ENCODE data around the gene AK2. TPM values are rescaled to one million over a fixed set of nuclear protein-coding genes. Genes with fewer than 3 reads are reported as not detected.

Gene AK2
- total and polyA plus RNA-seq, 2 donors (not counting 1 experiment from before 2014, with no cell fraction given), result 66.8 to 109 TPM

DNA sequence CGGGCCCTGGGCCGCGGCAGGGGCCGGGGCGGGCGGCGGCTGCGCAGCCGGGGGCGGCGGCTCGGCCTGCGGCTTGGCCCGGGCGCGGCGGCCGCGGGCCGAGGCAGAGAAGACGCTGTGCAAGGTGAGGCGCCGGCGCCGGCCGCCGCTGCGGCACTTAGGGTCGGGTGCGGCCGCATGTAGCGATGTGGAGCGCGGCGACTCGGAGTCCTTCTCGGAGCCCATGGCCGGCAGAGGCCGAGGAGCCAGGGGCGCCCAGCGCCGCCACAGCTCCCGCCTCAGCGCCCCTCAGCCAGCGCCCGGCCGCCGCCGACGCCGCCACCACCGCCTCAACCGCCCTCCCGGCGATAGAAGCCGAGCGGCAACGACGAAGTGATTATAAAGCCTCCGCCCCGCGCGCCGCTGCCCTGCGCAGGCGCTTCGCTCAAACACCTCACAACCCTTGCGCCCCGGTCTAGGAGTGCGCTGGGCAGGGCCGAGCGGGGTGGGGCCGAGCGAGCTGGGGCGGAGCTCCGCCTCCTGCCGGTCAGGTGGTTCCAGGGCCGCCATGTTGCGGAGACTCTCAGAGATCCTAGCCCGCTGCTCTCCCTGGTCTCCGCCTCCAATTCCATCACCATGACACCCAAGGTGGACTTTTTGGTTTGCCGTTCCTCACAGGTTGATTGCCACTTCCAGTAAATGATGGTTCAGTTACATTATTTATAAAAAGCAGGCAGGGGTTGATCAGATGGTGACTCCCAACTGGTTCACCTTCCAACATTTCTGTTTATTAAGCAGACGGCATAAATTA lies 72.0 kb downstream of the AK2 start, which contains the start of gene RNF19B:
Gene RNF19B (minus strand): TSS at position 349 of the 790 bp plus-strand sequence. CDS start 124 bp downstream, at position 225.
- Mint-ChIP-seq H3K4me3 (peak within 1 kb of the TSS; percentile 91), H3K27ac (peak within 1 kb of the TSS; percentile 93), H3K4me1 (peaks cover 36% of the 10 kb centered on the region), H3K27me3 (no peaks in the 10 kb centered on the region), H3K9me3 (ENCODE audit: insufficient read depth) (no peaks in the 10 kb centered on the region)
- peak; percentile 97 for DNase-seq
- peaks cover 41% of the 10 kb centered on the region for H3K79me2 ChIP-seq (ENCODE audit: control insufficient read depth, insufficient read depth, low read length)
- peak within 1 kb of the TSS; percentile 92 for H3K4me2 ChIP-seq (replicated peaks; ENCODE audit: low read depth, low read length, poor library complexity, severe bottlenecking)
- peak within 1 kb of the TSS; percentile 51 to 94 (median 68) for H3K4me3 ChIP-seq (ENCODE audit: control extremely low read depth in 1 of 5, extremely low read depth in 1 of 5, insufficient read depth in 1 of 5, low read depth in 2 of 5, low read length in 4 of 5)
- H2AFZ ChIP-seq (ENCODE audit: insufficient read depth, low read depth, low read length, poor library complexity, severe bottlenecking), result peak within 1 kb of the TSS; percentile 92
- intact Hi-C loops (cut with micrococcal nuclease), result loop anchor here (1.0 to 5.0 kb wide), 8 partner anchors 17 to 312 kb away; partner anchors contain the start of genes AZIN2, RBBP4, S100PBP and TRIM62
- WGBS (ENCODE audit: insufficient coverage), result under 1% methylated on average over 80 of the region's 83 CpGs
- no peaks in the 10 kb centered on the region for H3K27me3 ChIP-seq (replicated peaks in 1 of 4; ENCODE audit: control extremely low read depth in 1 of 4, control insufficient read depth in 3 of 4, insufficient read depth in 4 of 4, low read length in 3 of 4)
- H3K9ac ChIP-seq (ENCODE audit: low read length), result peak within 1 kb of the TSS; percentile 75
- H3K4me1 ChIP-seq (ENCODE audit: control insufficient read depth in 2 of 2, insufficient read depth in 2 of 2, low read length in 2 of 2), result peaks cover 30 to 35% of the 10 kb centered on the region in 2 donors
- H3K27ac ChIP-seq (ENCODE audit: low read length in 2 of 2), result peak within 1 kb of the TSS; percentile 76 to 84
- ChIA-PET POLR2A (interaction anchor here (0.9 to 2.7 kb wide), 5 partner anchors 10 to 33 kb away, joined by 3 to 34 read pairs (median 8); no protein-coding TSS in a partner anchor), CTCF (interaction anchor here (0.5 to 2.5 kb wide), 8 partner anchors 11 to 391 kb away, joined by 3 to 13 read pairs (median 6); no protein-coding TSS in a partner anchor)
- peak; percentile 90 for ATAC-seq (ENCODE audit: low read depth)
- H4K20me1 ChIP-seq (ENCODE audit: control insufficient read depth, insufficient read depth, low read length, poor library complexity, severe bottlenecking), result peaks cover 12% of the 10 kb centered on the region
- no peak for TF ChIP-seq EZH2 (IDR thresholded peaks at IDR 0.05; ENCODE audit: borderline replicate concordance, insufficient read depth, low read depth, low read length, poor library complexity, severe bottlenecking)
- TF ChIP-seq CTCF (IDR thresholded peaks at IDR 0.05), result no peak
- H3K9me3 ChIP-seq (ENCODE audit: control extremely low read depth in 1 of 3, control insufficient read depth in 2 of 3, insufficient read depth in 1 of 3, low read length in 2 of 3), result peaks cover 0 to 6% (median 0%) of the 10 kb centered on the region in 3 donors
- H3K36me3 ChIP-seq (replicated peaks in 1 of 2; ENCODE audit: control extremely low read depth in 1 of 2, control insufficient read depth in 1 of 2, extremely low read depth in 1 of 2, insufficient read depth in 2 of 2, low read length in 1 of 2), result no peaks in the 10 kb centered on the region
